ENCODE results near the gene KRT77.

Gene KRT77

GRCh38 chr12:52669426-52669825, 33.9 kb downstream of the KRT77 start:
- Histone ChIP-seq H3K27me3 (ENCODE audit: control insufficient read depth, insufficient read depth, low read length) (no peaks in the 10 kb centered on the region), H3K4me3 (ENCODE audit: low read length) (no peak overlapping the region), H3K27ac (ENCODE audit: low read depth, low read length) (no peak overlapping the region), H3K4me1 (ENCODE audit: control insufficient read depth, insufficient read depth, low read length) (peaks cover 7% of the 10 kb centered on the region), H3K9ac (ENCODE audit: low read length) (no peak overlapping the region), H3K36me3 (ENCODE audit: control insufficient read depth, insufficient read depth, low read length) (no peaks in the 10 kb centered on the region)

GRCh38 chr12:52667931-52668330, 35.4 kb downstream of the KRT77 start:
- H3K36me3 ChIP-seq (ENCODE audit: control insufficient read depth, insufficient read depth, low read length), result no peaks in the 10 kb centered on the region
- H3K9ac ChIP-seq (ENCODE audit: low read length), result no peak overlapping the region
- no peak overlapping the region for H3K4me3 ChIP-seq (ENCODE audit: low read length)
- no peak overlapping the region for H3K27ac ChIP-seq (ENCODE audit: low read depth, low read length)
- no peaks in the 10 kb centered on the region for H3K27me3 ChIP-seq (ENCODE audit: control insufficient read depth, insufficient read depth, low read length)
- H3K4me1 ChIP-seq (ENCODE audit: control insufficient read depth, insufficient read depth, low read length), result peaks cover under 1% of the 10 kb centered on the region

GRCh38 chr12:52667509-52667908, 35.8 kb downstream of the KRT77 start:
- H3K27ac ChIP-seq (ENCODE audit: low read depth, low read length), result no peak overlapping the region
- H3K36me3 ChIP-seq (ENCODE audit: control insufficient read depth, insufficient read depth, low read length), result no peaks in the 10 kb centered on the region
- H3K27me3 ChIP-seq (ENCODE audit: control insufficient read depth, insufficient read depth, low read length), result no peaks in the 10 kb centered on the region
- no peaks in the 10 kb centered on the region for H3K4me1 ChIP-seq (ENCODE audit: control insufficient read depth, insufficient read depth, low read length)
- no peak overlapping the region for H3K9ac ChIP-seq (ENCODE audit: low read length)
- H3K4me3 ChIP-seq (ENCODE audit: low read length), result no peak overlapping the region

DNA sequence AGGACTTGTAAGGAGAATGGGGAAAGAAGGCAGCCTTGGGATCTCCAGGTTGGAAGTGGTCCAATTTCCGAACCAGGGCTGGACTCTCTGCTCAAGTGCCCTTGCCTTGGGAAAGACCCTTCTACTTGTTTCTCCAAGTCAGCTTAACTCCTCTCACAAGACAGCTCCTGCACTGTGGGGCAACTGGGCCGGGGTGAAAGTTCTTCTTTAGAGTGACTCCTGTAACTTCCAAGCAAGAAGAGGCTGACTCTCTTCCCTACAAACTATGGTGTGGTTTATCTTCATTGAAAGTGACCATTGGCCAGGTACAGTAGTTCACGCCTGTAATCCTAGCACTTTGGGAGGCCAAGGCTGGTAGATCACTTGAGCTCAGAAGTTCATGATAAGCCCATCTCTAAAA, 36.9 kb downstream of the KRT77 start:
- Histone ChIP-seq H3K27me3 (ENCODE audit: control insufficient read depth, insufficient read depth, low read length) (no peaks in the 10 kb centered on the region), H3K27ac (ENCODE audit: low read depth, low read length) (no peak overlapping the region), H3K4me3 (ENCODE audit: low read length) (no peak overlapping the region), H3K9ac (ENCODE audit: low read length) (no peak overlapping the region), H3K4me1 (ENCODE audit: control insufficient read depth, insufficient read depth, low read length) (no peaks in the 10 kb centered on the region), H3K36me3 (ENCODE audit: control insufficient read depth, insufficient read depth, low read length) (no peaks in the 10 kb centered on the region)

GRCh38 chr12:52663420-52663819, 39.9 kb downstream of the KRT77 start:
- no peaks in the 10 kb centered on the region for H3K27me3 ChIP-seq (ENCODE audit: control insufficient read depth, insufficient read depth, low read length)
- no peaks in the 10 kb centered on the region for H3K36me3 ChIP-seq (ENCODE audit: control insufficient read depth, insufficient read depth, low read length)
- H3K27ac ChIP-seq (ENCODE audit: low read depth, low read length), result no peak overlapping the region
- H3K4me3 ChIP-seq (ENCODE audit: low read length), result no peak overlapping the region
- no peaks in the 10 kb centered on the region for H3K4me1 ChIP-seq (ENCODE audit: control insufficient read depth, insufficient read depth, low read length)
- no peak overlapping the region for H3K9ac ChIP-seq (ENCODE audit: low read length)

DNA sequence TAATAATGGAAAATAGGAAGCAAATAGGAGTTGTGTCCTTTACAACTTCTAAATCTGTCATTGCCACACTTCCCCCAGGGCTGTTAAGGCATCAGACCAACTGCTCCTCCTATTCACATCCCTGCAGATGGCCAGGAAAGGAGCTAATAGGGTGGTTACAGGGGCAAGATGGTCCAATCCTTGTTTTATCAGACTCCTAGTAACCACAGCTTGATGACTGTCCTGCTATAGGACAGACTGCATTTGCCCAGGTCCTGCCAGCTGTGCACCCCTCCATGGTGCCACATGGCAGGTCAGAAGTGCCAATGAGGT, 40.5 kb downstream of the KRT77 start:
- no peaks in the 10 kb centered on the region for H3K4me1 ChIP-seq (ENCODE audit: control insufficient read depth, insufficient read depth, low read length)
- no peak overlapping the region for H3K27ac ChIP-seq (ENCODE audit: low read depth, low read length)
- no peak overlapping the region for H3K4me3 ChIP-seq (ENCODE audit: low read length)
- H3K27me3 ChIP-seq (ENCODE audit: control insufficient read depth, insufficient read depth, low read length), result no peaks in the 10 kb centered on the region
- no peaks in the 10 kb centered on the region for H3K36me3 ChIP-seq (ENCODE audit: control insufficient read depth, insufficient read depth, low read length)
- no peak overlapping the region for H3K9ac ChIP-seq (ENCODE audit: low read length)

- Histone ChIP-seq H3K27me3 (ENCODE audit: control insufficient read depth, insufficient read depth, low read length) (no peaks in the 10 kb centered on the region), H3K4me1 (ENCODE audit: control insufficient read depth, insufficient read depth, low read length) (no peaks in the 10 kb centered on the region), H3K9ac (ENCODE audit: low read length) (no peak overlapping the region), H3K27ac (ENCODE audit: low read depth, low read length) (no peak overlapping the region), H3K36me3 (ENCODE audit: control insufficient read depth, insufficient read depth, low read length) (no peaks in the 10 kb centered on the region), H3K4me3 (ENCODE audit: low read length) (no peak overlapping the region)
Observed at GRCh38 chr12:52662093-52662917, 41.0 kb downstream of the KRT77 start.

GRCh38 chr12:52661668-52662067, 41.7 kb downstream of the KRT77 start:
- Histone ChIP-seq H3K27ac (ENCODE audit: low read depth, low read length) (no peak overlapping the region), H3K36me3 (ENCODE audit: control insufficient read depth, insufficient read depth, low read length) (no peaks in the 10 kb centered on the region), H3K4me3 (ENCODE audit: low read length) (no peak overlapping the region), H3K9ac (ENCODE audit: low read length) (no peak overlapping the region), H3K27me3 (ENCODE audit: control insufficient read depth, insufficient read depth, low read length) (no peaks in the 10 kb centered on the region), H3K4me1 (ENCODE audit: control insufficient read depth, insufficient read depth, low read length) (no peaks in the 10 kb centered on the region)

DNA sequence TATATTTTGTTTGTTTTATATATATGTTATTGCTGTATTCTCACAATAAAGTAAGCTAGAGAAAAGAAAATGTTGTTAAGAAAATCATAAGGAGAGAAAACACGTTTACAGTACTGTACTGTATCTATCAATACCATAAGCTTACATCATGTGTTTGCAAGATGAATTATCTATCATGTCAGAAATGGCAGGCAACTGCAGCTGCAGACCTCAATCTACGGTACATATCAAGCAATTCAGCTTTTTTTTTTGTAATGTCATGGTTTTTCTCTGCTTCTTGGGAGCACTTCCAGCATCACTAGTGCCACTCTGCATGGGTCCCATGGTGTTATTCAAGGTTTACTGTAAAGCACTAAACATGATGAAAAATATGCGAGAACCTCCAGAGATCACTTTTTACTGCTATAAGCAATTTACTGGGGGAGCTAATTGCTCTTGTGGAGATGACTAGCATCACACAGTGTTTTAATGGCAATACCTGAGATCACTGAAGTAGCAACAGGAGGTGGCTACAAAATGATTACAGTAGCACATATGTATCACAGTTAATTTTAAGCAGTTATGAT, 42.3 kb downstream of the KRT77 start:
- no peaks in the 10 kb centered on the region for H3K36me3 ChIP-seq (ENCODE audit: control insufficient read depth, insufficient read depth, low read length)
- H3K9ac ChIP-seq (ENCODE audit: low read length), result no peak overlapping the region
- no peak overlapping the region for H3K27ac ChIP-seq (ENCODE audit: low read depth, low read length)
- H3K4me3 ChIP-seq (ENCODE audit: low read length), result no peak overlapping the region
- H3K4me1 ChIP-seq (ENCODE audit: control insufficient read depth, insufficient read depth, low read length), result no peaks in the 10 kb centered on the region
- H3K27me3 ChIP-seq (ENCODE audit: control insufficient read depth, insufficient read depth, low read length), result no peaks in the 10 kb centered on the region

DNA sequence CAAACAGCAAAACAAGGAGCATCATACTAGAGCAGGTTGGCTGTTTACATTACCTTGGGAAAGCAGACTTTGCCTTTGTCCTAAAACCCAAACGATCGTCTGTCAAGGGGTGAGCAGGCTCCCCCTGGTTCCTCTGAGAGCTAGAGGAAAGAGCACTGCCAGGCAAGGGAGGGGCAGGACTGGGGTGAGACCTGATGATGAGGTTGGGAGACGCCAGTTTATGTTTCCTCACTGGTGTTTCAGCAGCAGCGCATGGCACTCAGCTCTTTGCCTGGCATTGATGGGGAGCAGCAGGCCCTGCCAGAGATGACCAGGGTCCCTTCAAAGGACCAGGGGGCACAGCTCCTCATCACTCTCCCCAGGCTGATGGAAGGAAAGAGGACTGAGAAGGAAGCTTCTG, 43.4 kb downstream of the KRT77 start:
- Histone ChIP-seq H3K9ac (ENCODE audit: low read length) (no peak overlapping the region), H3K27ac (ENCODE audit: low read depth, low read length) (no peak overlapping the region), H3K27me3 (ENCODE audit: control insufficient read depth, insufficient read depth, low read length) (peaks cover 3% of the 10 kb centered on the region), H3K4me1 (ENCODE audit: control insufficient read depth, insufficient read depth, low read length) (no peaks in the 10 kb centered on the region), H3K36me3 (ENCODE audit: control insufficient read depth, insufficient read depth, low read length) (no peaks in the 10 kb centered on the region), H3K4me3 (ENCODE audit: low read length) (no peak overlapping the region)

GRCh38 chr12:52659395-52659794, 43.9 kb downstream of the KRT77 start:
- H3K27ac ChIP-seq (ENCODE audit: low read depth, low read length), result no peak overlapping the region
- H3K4me1 ChIP-seq (ENCODE audit: control insufficient read depth, insufficient read depth, low read length), result no peaks in the 10 kb centered on the region
- H3K27me3 ChIP-seq (ENCODE audit: control insufficient read depth, insufficient read depth, low read length), result peaks cover 3% of the 10 kb centered on the region
- no peak overlapping the region for H3K4me3 ChIP-seq (ENCODE audit: low read length)
- H3K9ac ChIP-seq (ENCODE audit: low read length), result no peak overlapping the region
- H3K36me3 ChIP-seq (ENCODE audit: control insufficient read depth, insufficient read depth, low read length), result no peaks in the 10 kb centered on the region

DNA sequence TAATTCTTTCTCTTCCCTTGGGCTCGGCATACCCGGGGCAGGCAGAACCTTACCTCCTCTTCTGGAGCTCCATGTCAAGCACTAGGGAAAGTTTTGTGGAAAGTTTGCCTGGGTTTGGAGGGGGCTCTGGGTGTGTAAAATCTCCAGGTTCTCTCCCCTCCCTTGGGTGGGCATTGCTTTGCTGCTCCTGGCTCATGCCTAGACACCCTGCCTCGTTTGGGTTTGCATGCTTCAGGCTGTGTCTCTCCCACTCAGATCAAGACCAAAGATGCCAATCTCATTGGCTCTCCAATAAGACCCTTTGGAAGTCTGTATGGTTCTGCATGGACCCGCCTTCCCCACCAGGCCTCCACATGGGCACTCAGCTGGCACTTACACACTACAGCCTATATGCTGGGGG, 45.1 kb downstream of the KRT77 start:
- no peaks in the 10 kb centered on the region for H3K36me3 ChIP-seq (ENCODE audit: control insufficient read depth, insufficient read depth, low read length)
- no peak overlapping the region for H3K4me3 ChIP-seq (ENCODE audit: low read length)

GRCh38 chr12:52657250-52657902, 45.9 kb downstream of the KRT77 start:
- H3K9ac ChIP-seq (ENCODE audit: low read length), result no peak overlapping the region
- no peaks in the 10 kb centered on the region for H3K4me1 ChIP-seq (ENCODE audit: control insufficient read depth, insufficient read depth, low read length)
- peaks cover 3% of the 10 kb centered on the region for H3K27me3 ChIP-seq (ENCODE audit: control insufficient read depth, insufficient read depth, low read length)
- no peak overlapping the region for H3K4me3 ChIP-seq (ENCODE audit: low read length)
- no peaks in the 10 kb centered on the region for H3K36me3 ChIP-seq (ENCODE audit: control insufficient read depth, insufficient read depth, low read length)
- no peak overlapping the region for H3K27ac ChIP-seq (ENCODE audit: low read depth, low read length)

More for the DNA sequence above, 45.1 kb downstream of the KRT77 start:
- H3K27me3 ChIP-seq (ENCODE audit: control insufficient read depth, insufficient read depth, low read length), result peaks cover 3% of the 10 kb centered on the region
- H3K4me1 ChIP-seq (ENCODE audit: control insufficient read depth, insufficient read depth, low read length), result no peaks in the 10 kb centered on the region
- no peak overlapping the region for H3K27ac ChIP-seq (ENCODE audit: low read depth, low read length)
- H3K9ac ChIP-seq (ENCODE audit: low read length), result no peak overlapping the region

Data from rectal smooth muscle tissue (tissue), 1 donor.